ENCODE data around the gene MTERF1.
A peak's percentile ranks its signal among the peaks of the same experiment; 100 is the strongest.
"Not testable (repeated sequence)": the region's sequence is repeated elsewhere in the genome, so short reads cannot be mapped to it uniquely, and the experiment has no call there.

MTERF1 gene, protein sequence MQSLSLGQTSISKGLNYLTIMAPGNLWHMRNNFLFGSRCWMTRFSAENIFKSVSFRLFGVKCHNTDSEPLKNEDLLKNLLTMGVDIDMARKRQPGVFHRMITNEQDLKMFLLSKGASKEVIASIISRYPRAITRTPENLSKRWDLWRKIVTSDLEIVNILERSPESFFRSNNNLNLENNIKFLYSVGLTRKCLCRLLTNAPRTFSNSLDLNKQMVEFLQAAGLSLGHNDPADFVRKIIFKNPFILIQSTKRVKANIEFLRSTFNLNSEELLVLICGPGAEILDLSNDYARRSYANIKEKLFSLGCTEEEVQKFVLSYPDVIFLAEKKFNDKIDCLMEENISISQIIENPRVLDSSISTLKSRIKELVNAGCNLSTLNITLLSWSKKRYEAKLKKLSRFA

GRCh38 chr7:91880413-91881241 lies at the start of gene MTERF1:
Gene MTERF1 (minus strand): TSS chr7:91880702. CDS start chr7:91880083, 619 bp downstream.
- DNase-seq, result peak; percentile 96

DNA sequence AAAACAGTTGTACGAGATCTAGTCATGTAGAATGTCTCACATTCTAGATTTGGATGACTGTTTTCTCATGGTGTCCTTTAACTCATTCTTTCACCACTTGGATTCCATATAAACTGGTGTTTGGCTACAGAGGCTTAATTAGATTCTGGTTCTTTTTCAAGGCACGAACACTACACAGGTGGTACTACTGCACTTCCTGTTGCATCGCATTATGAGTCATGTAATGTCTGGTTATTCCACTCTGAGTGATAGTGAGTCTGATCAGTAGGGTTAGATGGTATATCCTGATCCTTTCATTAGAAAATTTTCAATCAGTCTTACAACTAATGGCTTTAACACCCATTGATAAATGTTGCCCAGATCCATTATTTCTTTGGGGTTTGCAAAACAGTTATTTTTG lies 49.0 kb upstream of the MTERF1 start:
- DNase-seq, result no peak

- no peak for DNase-seq
Observed at GRCh38 chr7:91927912-91928311, 47.4 kb upstream of the MTERF1 start.

GRCh38 chr7:91922857-91923256 lies 42.4 kb upstream of the MTERF1 start:
- DNase-seq, result no peak

DNA sequence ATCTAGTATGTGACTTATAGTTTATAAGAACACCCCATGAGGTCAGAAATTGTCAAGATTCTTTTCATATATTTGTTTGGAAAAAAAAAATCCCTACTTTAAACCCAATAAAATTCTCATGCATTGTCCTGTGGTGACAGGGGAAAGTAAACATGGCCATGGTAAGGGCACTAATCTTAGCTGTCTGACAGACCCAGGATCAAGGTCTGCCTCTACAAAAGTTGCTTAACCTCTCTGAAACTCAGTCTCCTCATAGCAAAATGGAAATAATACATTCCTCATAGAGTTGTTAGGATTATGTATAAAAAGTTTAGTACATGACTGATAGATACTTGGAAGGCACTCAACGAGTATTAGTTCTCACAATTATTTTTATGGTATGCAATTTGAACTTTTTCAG lies 37.9 kb upstream of the MTERF1 start:
- no peak for DNase-seq

DNA sequence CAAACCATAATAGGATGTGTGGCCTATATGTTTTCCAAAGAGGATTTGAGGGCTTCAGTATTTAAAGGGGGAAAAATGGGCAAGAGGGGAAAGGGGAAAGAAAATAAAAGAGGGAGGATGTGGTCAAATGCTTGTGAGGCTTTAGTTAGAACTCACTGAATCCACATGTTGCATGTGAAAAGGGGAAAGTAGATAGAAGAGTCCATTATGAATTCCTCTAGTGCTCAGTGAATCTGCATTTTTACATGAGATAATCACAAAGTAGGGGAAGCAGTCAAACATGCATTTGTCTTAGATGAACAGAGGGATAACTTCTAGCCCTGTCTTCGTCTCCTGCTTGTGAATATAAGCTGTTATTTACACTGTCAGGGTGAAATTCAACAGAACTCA lies 35.5 kb upstream of the MTERF1 start:
- DNase-seq, result no peak

DNA sequence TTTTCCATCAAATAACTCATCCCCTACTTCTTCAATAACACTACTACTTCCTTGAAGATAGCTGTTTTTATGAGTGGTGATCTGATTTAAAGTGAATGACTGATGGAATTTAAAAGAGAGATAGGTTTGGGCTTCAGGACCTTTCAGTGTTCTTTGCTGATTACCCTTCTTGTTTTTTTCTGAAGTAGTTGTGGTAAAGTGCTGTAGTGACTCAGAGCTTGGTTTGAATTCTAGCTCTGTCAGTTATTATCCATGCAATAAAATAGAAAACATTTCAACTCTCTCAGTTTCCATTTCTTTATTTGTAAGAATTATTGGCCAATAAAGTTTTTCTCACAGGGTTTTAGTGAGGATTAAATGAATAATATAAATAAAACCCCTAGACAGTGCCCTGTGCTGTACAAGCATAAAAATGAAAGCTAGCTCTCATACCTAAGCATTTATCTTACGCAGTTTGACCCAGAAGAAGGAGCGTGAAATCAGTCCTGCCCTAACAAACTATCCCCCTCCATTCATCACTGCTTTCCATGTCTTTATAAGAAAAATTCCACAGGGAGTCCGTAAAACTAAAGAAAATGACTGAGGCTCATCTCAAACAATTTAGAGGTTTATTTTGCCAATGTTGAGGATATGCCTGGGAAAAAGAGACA lies 35.0 kb upstream of the MTERF1 start:
- DNase-seq, result no peak

DNA sequence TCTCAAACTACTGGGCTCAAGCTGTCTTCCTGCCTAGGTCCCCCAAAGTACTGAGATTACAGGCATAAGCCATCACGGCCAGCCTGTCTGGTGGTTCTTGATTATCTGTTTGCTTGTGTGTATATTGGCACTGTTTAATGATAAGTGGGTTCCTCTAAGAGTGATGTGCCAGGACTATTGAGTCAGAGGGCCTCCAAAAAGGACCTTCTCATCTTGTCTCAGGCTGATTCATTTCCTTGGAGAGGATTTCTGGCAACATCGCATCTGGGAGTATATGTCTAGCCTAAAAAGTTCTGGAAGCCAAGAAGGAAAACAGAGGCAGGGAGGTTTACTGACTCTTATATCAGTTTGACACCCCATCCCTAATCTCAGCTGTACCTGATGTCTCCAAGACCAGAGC lies 33.1 kb upstream of the MTERF1 start:
- DNase-seq, result no peak

DNA sequence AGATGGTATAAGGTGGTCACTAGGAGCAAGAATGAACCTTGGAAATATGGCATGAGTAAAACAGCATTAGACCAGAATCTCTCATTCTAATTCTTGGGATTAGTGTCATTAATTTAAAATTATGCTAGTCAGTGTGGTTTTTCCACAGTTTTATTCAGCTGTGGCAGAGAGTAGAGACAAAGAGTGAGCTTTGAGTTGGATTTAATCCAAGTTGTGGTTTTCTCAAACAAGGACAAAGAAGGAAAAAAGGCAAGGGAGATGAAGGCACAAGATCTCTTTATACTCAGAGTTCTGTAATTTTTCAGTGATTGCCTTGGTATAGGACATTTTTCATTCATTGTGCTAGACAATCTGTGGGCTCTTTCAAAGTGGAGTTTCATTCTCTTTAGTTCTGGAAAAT lies 32.0 kb upstream of the MTERF1 start:
- no peak for DNase-seq

DNA sequence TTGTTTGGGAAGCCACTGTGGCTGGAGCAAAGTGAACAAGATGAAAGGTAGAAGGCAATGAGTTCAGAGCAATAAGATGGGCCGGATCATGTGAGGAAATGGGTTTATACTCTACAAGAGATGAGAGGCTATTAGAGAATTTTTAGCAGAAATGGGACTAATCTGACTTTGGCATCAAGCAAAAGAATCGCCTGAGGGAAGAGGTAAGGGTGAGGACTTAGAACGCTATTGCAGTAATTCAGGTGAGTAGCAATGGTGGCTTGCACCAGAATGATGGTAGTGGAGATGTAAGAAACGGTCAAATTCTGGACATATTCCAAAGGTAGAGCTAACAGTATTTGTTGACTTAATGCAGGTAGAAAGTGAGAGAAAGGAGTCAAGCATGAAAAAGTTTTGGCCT lies 30.6 kb upstream of the MTERF1 start:
- no peak for DNase-seq

GRCh38 chr7:91910171-91910570 lies 29.7 kb upstream of the MTERF1 start:
- no peak for DNase-seq

DNA sequence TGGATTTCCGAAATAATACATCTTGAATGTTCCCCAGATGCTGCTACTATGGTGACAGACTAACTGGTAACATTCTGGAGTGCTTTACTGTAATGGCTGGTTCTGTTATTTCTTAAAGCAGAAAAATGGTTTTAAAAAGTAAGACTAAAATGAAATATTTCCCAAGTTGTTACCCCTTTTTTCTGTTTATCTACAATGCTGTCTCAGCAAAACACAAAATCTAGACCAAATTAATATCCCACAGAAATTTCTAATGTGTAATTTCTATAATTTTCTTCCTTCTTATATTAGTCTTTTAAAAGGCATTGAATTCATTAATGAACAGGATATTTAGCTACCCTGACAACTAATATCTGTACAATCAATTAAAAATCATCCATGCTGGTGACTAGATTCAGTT lies 19.1 kb upstream of the MTERF1 start:
- DNase-seq, result no peak

- no peak for DNase-seq
Observed at GRCh38 chr7:91898240-91898992, 17.9 kb upstream of the MTERF1 start.

DNA sequence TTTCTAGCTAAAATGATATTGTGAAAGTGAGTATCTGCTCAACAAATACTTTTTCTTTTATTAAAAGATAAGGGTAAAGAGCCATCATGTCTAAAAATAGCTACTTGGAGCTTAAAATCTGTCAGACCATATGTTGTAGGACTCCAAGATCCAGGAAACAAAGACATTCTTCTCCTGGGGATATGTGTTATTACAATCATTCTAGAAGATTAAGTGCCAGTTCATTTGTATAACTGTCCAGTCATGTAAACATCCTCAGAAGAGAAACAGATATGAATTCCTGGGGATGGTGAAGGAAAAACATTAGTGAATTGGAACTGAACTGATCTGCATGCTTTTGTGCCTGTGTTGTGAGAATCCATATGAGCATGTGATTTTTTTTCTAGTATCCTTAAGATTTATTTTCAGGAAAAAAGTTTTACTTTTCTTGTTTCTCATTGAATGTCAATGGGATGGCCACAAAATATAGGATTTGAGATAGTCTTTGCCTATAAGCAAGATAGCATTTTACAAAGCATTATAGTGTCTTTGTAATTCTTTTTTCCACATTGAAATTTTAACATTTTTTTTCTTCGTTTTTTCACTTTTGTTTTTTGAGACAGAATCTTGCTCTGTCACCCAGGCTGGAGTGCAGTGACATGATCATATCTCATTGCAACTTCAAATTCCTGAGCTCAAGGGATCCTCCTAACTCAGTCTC lies 14.4 kb upstream of the MTERF1 start:
- no peak for DNase-seq

DNA sequence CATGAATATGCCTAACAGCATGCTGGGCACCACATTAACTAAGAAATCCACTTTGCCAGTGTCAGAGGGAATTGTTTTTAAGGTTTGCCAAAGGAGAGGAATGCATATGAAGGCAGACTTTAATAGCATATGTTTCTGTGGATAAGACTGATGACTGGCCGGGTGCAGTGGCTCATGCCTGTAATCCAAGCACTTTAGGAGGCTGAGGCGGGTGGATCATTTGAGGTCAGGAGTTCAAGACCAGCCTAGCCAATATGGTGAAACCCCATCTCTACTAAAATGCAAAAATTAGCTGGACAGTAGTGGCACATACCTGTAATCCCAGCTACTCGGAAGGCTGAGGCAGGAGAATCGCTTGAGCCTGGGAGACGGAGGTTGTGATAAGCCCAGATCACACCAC lies 13.2 kb upstream of the MTERF1 start:
- DNase-seq, result not testable (repeated sequence)

- DNase-seq, result no peak
Observed at GRCh38 chr7:91892821-91893340, 12.4 kb upstream of the MTERF1 start.

- DNase-seq, result no peak
Observed at GRCh38 chr7:91892099-91892705, 11.7 kb upstream of the MTERF1 start.

DNA sequence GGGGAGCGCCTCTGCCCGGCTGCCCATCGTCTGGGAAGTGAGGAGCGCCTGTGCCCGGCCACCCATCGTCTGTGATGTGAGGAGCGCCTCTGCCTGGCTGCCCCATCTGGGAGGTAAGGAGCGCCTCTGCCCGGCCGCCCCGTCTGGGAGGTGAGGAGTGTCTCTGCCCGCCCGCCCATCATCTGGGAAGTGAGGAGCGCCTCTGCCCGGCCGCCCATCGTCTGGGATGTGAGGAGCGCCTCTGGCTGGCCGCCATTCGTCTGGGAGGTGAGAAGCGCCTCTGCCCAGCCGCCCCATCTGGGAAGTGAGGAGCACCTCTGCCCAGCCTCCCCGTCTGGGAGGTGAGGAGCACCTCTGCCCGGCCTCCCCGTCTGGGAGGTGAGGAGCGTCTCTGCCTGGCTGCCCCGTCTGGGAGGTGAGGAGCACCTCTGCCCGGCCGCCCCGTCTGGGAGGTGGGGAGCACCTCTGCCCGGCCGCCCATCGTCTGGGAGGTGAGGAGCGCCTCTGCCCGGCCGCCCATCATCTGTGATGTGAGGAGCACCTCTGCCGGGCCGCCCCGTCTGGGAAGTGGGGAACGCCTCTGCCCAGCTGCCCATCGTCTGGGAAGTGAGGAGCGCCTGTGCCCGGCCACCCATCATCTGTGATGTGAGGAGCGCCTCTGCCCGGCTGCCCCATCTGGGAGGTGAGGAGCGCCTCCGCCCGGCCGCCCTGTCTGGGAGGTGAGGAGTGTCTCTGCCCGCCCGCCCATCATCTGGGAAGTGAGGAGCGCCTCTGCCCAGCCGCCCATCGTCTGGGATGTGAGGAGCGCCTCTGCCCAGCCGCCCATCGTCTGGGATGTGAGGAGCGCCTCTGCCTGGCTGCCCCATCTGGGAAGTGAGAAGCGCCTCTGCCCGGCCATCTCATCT lies 8.0 kb upstream of the MTERF1 start:
- DNase-seq, result not testable (repeated sequence)

- not testable (repeated sequence) for DNase-seq
Observed at GRCh38 chr7:91887336-91888213, 7.1 kb upstream of the MTERF1 start.
